Measurements from ENCODE around the gene ECHDC3.
"Not testable (repeated sequence)": the region's sequence is repeated elsewhere in the genome, so short reads cannot be mapped to it uniquely, and the experiment has no call there.

The ECHDC3 gene

GRCh38 chr10:11719496-11720259, 22.5 kb upstream of the ECHDC3 start:
- no peak for DNase-seq

GRCh38 chr10:11720260-11720741, 21.9 kb upstream of the ECHDC3 start:
- DNase-seq: no peak

GRCh38 chr10:11721806-11722205, 20.4 kb upstream of the ECHDC3 start:
- DNase-seq: no peak

GRCh38 chr10:11723359-11723758, 18.8 kb upstream of the ECHDC3 start:
- DNase-seq: no peak

- DNase-seq: no peak
Observed at GRCh38 chr10:11724938-11725776, 17.0 kb upstream of the ECHDC3 start.

- no peak for DNase-seq
Observed at GRCh38 chr10:11725912-11726311, 16.3 kb upstream of the ECHDC3 start.

GRCh38 chr10:11727563-11727962, 14.6 kb upstream of the ECHDC3 start:
- no peak for DNase-seq

GRCh38 chr10:11728353-11728752, 13.8 kb upstream of the ECHDC3 start:
- DNase-seq: no peak

- no peak for DNase-seq
Observed at GRCh38 chr10:11729790-11730315, 12.3 kb upstream of the ECHDC3 start.

- DNase-seq: no peak
Observed at GRCh38 chr10:11730779-11731178, 11.4 kb upstream of the ECHDC3 start.

GRCh38 chr10:11736767-11737166, 5.4 kb upstream of the ECHDC3 start:
- not testable (repeated sequence) for DNase-seq

- DNase-seq: not testable (repeated sequence)
Observed at GRCh38 chr10:11737258-11738032, 4.7 kb upstream of the ECHDC3 start.

GRCh38 chr10:11740907-11741306, 1.3 kb upstream of the ECHDC3 start:
- no peak for DNase-seq

- no peak for DNase-seq
Observed at GRCh38 chr10:11741608-11742007, 574 bp upstream of the ECHDC3 start.

GRCh38 chr10:11742779-11743298, 657 bp downstream of the ECHDC3 start:
- DNase-seq: no peak

GRCh38 chr10:11743461-11744338, 1.5 kb downstream of the ECHDC3 start:
- DNase-seq: no peak

GRCh38 chr10:11745045-11745444, 2.9 kb downstream of the ECHDC3 start:
- no peak for DNase-seq

- no peak for DNase-seq
Observed at GRCh38 chr10:11746883-11747539, 4.8 kb downstream of the ECHDC3 start.

- DNase-seq: no peak
Observed at GRCh38 chr10:11748866-11749265, 6.7 kb downstream of the ECHDC3 start.

GRCh38 chr10:11750420-11750819, 8.2 kb downstream of the ECHDC3 start:
- no peak for DNase-seq

GRCh38 chr10:11754173-11754572, 12.0 kb downstream of the ECHDC3 start:
- no peak for DNase-seq

All from stimulated activated CD4-positive, alpha-beta T cell treated with anti-CD3 and anti-CD28 coated beads, Interleukin-15, amount 100 ng/mL, for 24 hours (primary cell).